PC-9 (cell line): Measurements from ENCODE around the gene EPB41L2. TPM values are rescaled to one million over a fixed set of nuclear protein-coding genes. Genes with fewer than 3 reads are reported as not detected.
"Not testable (repeated sequence)": the region's sequence is repeated elsewhere in the genome, so short reads cannot be mapped to it uniquely, and the experiment has no call there.

Source experiments
- BruUV-seq: library from RNA; stranded (reverse); fragments of 400-500 nt; replicated peaks from 2 replicates; lab custom pipeline; 2021; lab: Mats Ljungman, UMichigan
- CTCF ChIA-PET: fragments of 300-600 bp; sonication (Branson Sonifier 250); formaldehyde crosslinking; loops from one replicate; lab custom pipeline; 2022; ENCODE audit warnings: antibody characterized with exemption; lab: Charles Lee
- POLR2A ChIA-PET: fragments of 300-600 bp; sonication (Branson Sonifier 250); formaldehyde crosslinking; loops from one replicate; lab custom pipeline; 2022; ENCODE audit warnings: antibody characterized with exemption; ENCODE audit not compliant: unreplicated experiment; lab: Charles Lee
- DNase-seq, 2 experiments: peaks; one replicate each; pipeline versions ENCODE4 v3.0.0 to v3.0.0-alpha.2; 2015 to 2022; ENCODE audit warnings: mixed read lengths in 1 of 2
- H2AFZ ChIP-seq: fragments of 200-600 bp; sonication (generic); 2 replicates; pipeline ENCODE4 v1.8.1; 2017; ENCODE audit warnings: antibody characterized with exemption
- H3F3A ChIP-seq: fragments of 200-600 bp; sonication (generic); 2 replicates; pipeline ENCODE4 v1.8.1; 2017; ENCODE audit warnings: antibody characterized with exemption, mild to moderate bottlenecking, low read depth; ENCODE audit not compliant: insufficient read depth
- H3K27ac ChIP-seq: fragments of 200-600 bp; sonication (generic); 2 replicates; pipeline ENCODE4 v1.6.1; 2016; ENCODE audit warnings: mixed run types
- H3K27me3 ChIP-seq: fragments of 200-600 bp; sonication (generic); 2 replicates; pipeline ENCODE4 v1.6.1; 2016; ENCODE audit warnings: low read depth, mixed run types; ENCODE audit not compliant: insufficient read depth
- H3K36me3 ChIP-seq: fragments of 200-600 bp; sonication (generic); 2 replicates; pipeline ENCODE4 v1.6.1; 2016; ENCODE audit warnings: low read depth, mixed run types
- H3K4me1 ChIP-seq: fragments of 200-600 bp; sonication (generic); replicated peaks from 2 replicates; pipeline ENCODE4 v1.6.1; 2016; ENCODE audit warnings: mixed run types; ENCODE audit not compliant: insufficient read depth
- H3K4me2 ChIP-seq: fragments of 200-600 bp; sonication (generic); 2 replicates; pipeline ENCODE4 v1.6.1; 2017; ENCODE audit warnings: mixed run types
- H3K4me3 ChIP-seq: fragments of 200-600 bp; sonication (generic); 2 replicates; pipeline ENCODE4 v1.6.1; 2016; ENCODE audit warnings: mixed run types
- H3K79me2 ChIP-seq: fragments of 200-600 bp; sonication (generic); 2 replicates; pipeline ENCODE4 v1.6.1; 2017; ENCODE audit warnings: low read depth, mixed run types
- H3K9me2 ChIP-seq: fragments of 200-600 bp; sonication (generic); 2 replicates; pipeline ENCODE4 v1.8.1; 2017; ENCODE audit warnings: mild to moderate bottlenecking; ENCODE audit not compliant: insufficient read depth
- H3K9me3 ChIP-seq: fragments of 200-600 bp; sonication (generic); 2 replicates; pipeline ENCODE4 v1.8.1; 2016; ENCODE audit warnings: low read depth; ENCODE audit not compliant: insufficient read depth
- H4K20me1 ChIP-seq: fragments of 200-600 bp; sonication (generic); 2 replicates; pipeline ENCODE4 v1.8.1; 2017; ENCODE audit not compliant: insufficient read depth
- CTCF ChIP-seq: fragments of 200-600 bp; sonication (generic); conservative IDR thresholded peaks from 2 replicates; pipeline ENCODE4 v1.6.1; 2017; ENCODE audit warnings: mixed run types, antibody characterized with exemption, mild to moderate bottlenecking, moderate library complexity
- EZH2 ChIP-seq: fragments of 200-600 bp; sonication (generic); IDR thresholded peaks from 2 replicates; pipeline ENCODE4 v1.8.0; 2017; ENCODE audit warnings: antibody characterized with exemption, low read depth
- intact Hi-C: fragments of 100-400 bp; cut with micrococcal nuclease; formaldehyde crosslinking; loops from one replicate; pipeline ENCODE4 v1.10.0; 2022; ENCODE audit not compliant: unreplicated experiment
- total RNA-seq: library from RNA; stranded (reverse); gene quantifications from 2 replicates; pipeline ENCODE4 v1.2.3, GENCODE V29; 2021

EPB41L2 gene
- total RNA-seq, 1 experiment from 2014 or later: 67.4 TPM

- Histone ChIP-seq H3K4me2 (no peak overlapping the region), H2AFZ (no peak overlapping the region), H3K36me3 (no peaks in the 10 kb centered on the region), H3K9me3 (no peaks in the 10 kb centered on the region), H3K27ac (no peak overlapping the region), H3K4me1 (no peaks in the 10 kb centered on the region), H3K4me3 (no peak overlapping the region), H4K20me1 (no peaks in the 10 kb centered on the region), H3K79me2 (no peaks in the 10 kb centered on the region), H3F3A (no peaks in the 10 kb centered on the region), H3K9me2 (no peaks in the 10 kb centered on the region), H3K27me3 (no peaks in the 10 kb centered on the region)
- POLR2A ChIA-PET: no interaction called here
- intact Hi-C loops: no loop called here
- DNase-seq: peak in 1 of 2 experiments; percentile 33
- BruUV-seq: no TSS peak
- CTCF ChIA-PET: no interaction called here
- no peak for TF ChIP-seq EZH2
- no peak for TF ChIP-seq CTCF
Measured at GRCh38 chr6:130922922-130923321, 140.1 kb downstream of the EPB41L2 start.

GRCh38 chr6:130920969-130921368, 142.1 kb downstream of the EPB41L2 start:
- TF ChIP-seq EZH2 (no peak), CTCF (no peak)
- Histone ChIP-seq H3K4me2 (no peak overlapping the region), H3K27ac (no peak overlapping the region), H2AFZ (no peak overlapping the region), H3K9me2 (no peaks in the 10 kb centered on the region), H4K20me1 (no peaks in the 10 kb centered on the region), H3K79me2 (no peaks in the 10 kb centered on the region), H3K4me1 (no peaks in the 10 kb centered on the region), H3K4me3 (no peak overlapping the region), H3K9me3 (no peaks in the 10 kb centered on the region), H3F3A (no peaks in the 10 kb centered on the region), H3K27me3 (no peaks in the 10 kb centered on the region), H3K36me3 (no peaks in the 10 kb centered on the region)
- ChIA-PET POLR2A (no interaction called here), CTCF (no interaction called here)
- no TSS peak for BruUV-seq
- DNase-seq: no peak
- intact Hi-C loops: no loop called here

- H3K27ac ChIP-seq: no peak overlapping the region
- intact Hi-C loops: no loop called here
- no peaks in the 10 kb centered on the region for H3K79me2 ChIP-seq
- ChIA-PET CTCF (no interaction called here), POLR2A (no interaction called here)
- no peak overlapping the region for H2AFZ ChIP-seq
- H3K36me3 ChIP-seq: no peaks in the 10 kb centered on the region
- DNase-seq: no peak
- no peaks in the 10 kb centered on the region for H3K4me1 ChIP-seq
- no peaks in the 10 kb centered on the region for H3F3A ChIP-seq
- H3K27me3 ChIP-seq: no peaks in the 10 kb centered on the region
- no peaks in the 10 kb centered on the region for H3K9me2 ChIP-seq
- BruUV-seq: no TSS peak
- H3K9me3 ChIP-seq: no peaks in the 10 kb centered on the region
- no peak overlapping the region for H3K4me3 ChIP-seq
- TF ChIP-seq CTCF: no peak
- TF ChIP-seq EZH2: no peak
- no peaks in the 10 kb centered on the region for H4K20me1 ChIP-seq
- no peak overlapping the region for H3K4me2 ChIP-seq
Measured at GRCh38 chr6:130918171-130918570, 144.9 kb downstream of the EPB41L2 start.

GRCh38 chr6:130915606-130916005, 147.4 kb downstream of the EPB41L2 start:
- H4K20me1 ChIP-seq, H3K4me1 ChIP-seq, H3K4me2 ChIP-seq, H3K27me3 ChIP-seq, H3K9me2 ChIP-seq, POLR2A ChIA-PET, H3K4me3 ChIP-seq, H3F3A ChIP-seq, H3K9me3 ChIP-seq, intact Hi-C loops, H3K79me2 ChIP-seq, H3K36me3 ChIP-seq, H3K27ac ChIP-seq, CTCF ChIA-PET, BruUV-seq, DNase-seq, H2AFZ ChIP-seq: not testable (repeated sequence)
